Stimulated activated CD8-positive, alpha-beta memory T cell treated with anti-CD3 and anti-CD28 coated beads, Interleukin-2, amount 100 ng/mL, for 1 hour (primary cell): ENCODE results near the gene GRID1.
"Not testable (repeated sequence)": the region's sequence is repeated elsewhere in the genome, so short reads cannot be mapped to it uniquely, and the experiment has no call there.

ENCODE experiments used
- DNase-seq, 2 donors: peaks; one replicate each; pipeline ENCODE4 v3.0.0-alpha.2; 2020; ENCODE audit warnings: low read depth in 2 of 2

Gene GRID1

GRCh38 chr10:86038371-86038770, 328.2 kb downstream of the GRID1 start:
- no peak for DNase-seq

GRCh38 chr10:86037096-86037495, 329.5 kb downstream of the GRID1 start:
- DNase-seq: no peak

- DNase-seq: no peak
These were observed 330.1 kb downstream of the GRID1 start for GRCh38 chr10:86036544-86036831.

- no peak for DNase-seq
These were observed 330.6 kb downstream of the GRID1 start for GRCh38 chr10:86035791-86036543.

- no peak for DNase-seq
These were observed 331.9 kb downstream of the GRID1 start for GRCh38 chr10:86034710-86035109.

GRCh38 chr10:86033581-86033980, 333.0 kb downstream of the GRID1 start:
- no peak for DNase-seq

GRCh38 chr10:86032087-86032486, 334.5 kb downstream of the GRID1 start:
- DNase-seq: not testable (repeated sequence)

- no peak for DNase-seq
These were observed 336.3 kb downstream of the GRID1 start for GRCh38 chr10:86030312-86030711.

GRCh38 chr10:86027346-86027745, 339.2 kb downstream of the GRID1 start:
- DNase-seq: no peak

GRCh38 chr10:86025509-86025908, 341.1 kb downstream of the GRID1 start:
- DNase-seq: no peak

- no peak for DNase-seq
These were observed 342.1 kb downstream of the GRID1 start for GRCh38 chr10:86024281-86025041.

GRCh38 chr10:86023931-86024280, 342.7 kb downstream of the GRID1 start:
- no peak for DNase-seq

- no peak for DNase-seq
These were observed 343.3 kb downstream of the GRID1 start for GRCh38 chr10:86023336-86023735.

- DNase-seq: no peak
These were observed 343.7 kb downstream of the GRID1 start for GRCh38 chr10:86022906-86023305.

GRCh38 chr10:86020134-86020533, 346.5 kb downstream of the GRID1 start:
- DNase-seq: no peak

GRCh38 chr10:86019141-86019540, 347.5 kb downstream of the GRID1 start:
- no peak for DNase-seq

GRCh38 chr10:86018735-86019058, 347.9 kb downstream of the GRID1 start:
- DNase-seq: no peak

- DNase-seq: no peak
These were observed 348.5 kb downstream of the GRID1 start for GRCh38 chr10:86017841-86018734.

- no peak for DNase-seq
These were observed 353.0 kb downstream of the GRID1 start for GRCh38 chr10:86013568-86013967.

GRCh38 chr10:86007171-86007570, 359.4 kb downstream of the GRID1 start:
- no peak for DNase-seq

- DNase-seq: no peak
These were observed 362.3 kb downstream of the GRID1 start for GRCh38 chr10:86004337-86004736.

GRCh38 chr10:86003201-86003621, 363.4 kb downstream of the GRID1 start:
- DNase-seq: no peak

GRCh38 chr10:86001521-86001920, 365.1 kb downstream of the GRID1 start:
- DNase-seq: no peak
